T-helper 1 cell treated with Interleukin-12 subunit alpha and Interleukin-12 subunit beta and Interleukin-4 antibody, amounts not matched to agents 30 ng/mL and 1 ng/mL, for 36 hours (primary cell): ENCODE data around the gene RBM48. TPM values are rescaled to one million over a fixed set of nuclear protein-coding genes. Genes with fewer than 3 reads are reported as not detected.
"Not testable (repeated sequence)": the region's sequence is repeated elsewhere in the genome, so short reads cannot be mapped to it uniquely, and the experiment has no call there.

Experiments used
- intact Hi-C: fragments of 100-400 bp; cut with micrococcal nuclease; formaldehyde crosslinking; loops from one replicate; pipeline ENCODE4 v1.15.1; 2024
- total RNA-seq: library from RNA; stranded (reverse); gene quantifications from 2 replicates; pipeline ENCODE4 v1.2.3, GENCODE V29; 2022

The RBM48 gene
- 19.7 and 21.1 TPM in 2 replicates for total RNA-seq

GRCh38 chr7:92528188-92528957, at the start of gene RBM48, which contains the start of gene PEX1:
Gene RBM48, plus strand, starts transcription at chr7:92528795. Its CDS starts 19 bp downstream, at chr7:92528814.
Gene PEX1, minus strand, starts transcription at chr7:92528520. Its CDS starts 85 bp downstream, at chr7:92528435.
- intact Hi-C loops, result loop anchor here (1.0 to 10.0 kb wide), 25 partner anchors 61 to 1982 kb away; partner anchors contain the start of genes AKAP9, ANKIB1, BET1 and COL1A2

GRCh38 chr7:92479146-92479545, 49.4 kb upstream of the RBM48 start:
- intact Hi-C loops, result not testable (repeated sequence)

GRCh38 chr7:92483624-92484023, 45.0 kb upstream of the RBM48 start:
- intact Hi-C loops, result not testable (repeated sequence)

- intact Hi-C loops, result not testable (repeated sequence)
Measured at GRCh38 chr7:92484226-92484625, 44.4 kb upstream of the RBM48 start.

- intact Hi-C loops, result no loop called here
Measured at GRCh38 chr7:92485267-92485892, 43.2 kb upstream of the RBM48 start.

GRCh38 chr7:92485974-92486373, 42.6 kb upstream of the RBM48 start:
- intact Hi-C loops, result no loop called here

- intact Hi-C loops, result no loop called here
Measured at GRCh38 chr7:92487804-92488203, 40.8 kb upstream of the RBM48 start.

- intact Hi-C loops, result no loop called here
Measured at GRCh38 chr7:92489634-92490033, 39.0 kb upstream of the RBM48 start.

GRCh38 chr7:92496876-92497275, 31.7 kb upstream of the RBM48 start:
- intact Hi-C loops, result no loop called here

GRCh38 chr7:92498557-92498956, 30.0 kb upstream of the RBM48 start:
- intact Hi-C loops, result no loop called here

- intact Hi-C loops, result no loop called here
Measured at GRCh38 chr7:92503767-92504166, 24.8 kb upstream of the RBM48 start.

- intact Hi-C loops, result no loop called here
Measured at GRCh38 chr7:92504563-92504962, 24.0 kb upstream of the RBM48 start.

- intact Hi-C loops, result no loop called here
Measured at GRCh38 chr7:92506363-92506762, 22.2 kb upstream of the RBM48 start.

GRCh38 chr7:92508946-92509345, 19.6 kb upstream of the RBM48 start:
- intact Hi-C loops, result no loop called here

GRCh38 chr7:92513167-92513902, 15.3 kb upstream of the RBM48 start:
- intact Hi-C loops, result no loop called here

- intact Hi-C loops, result no loop called here
Measured at GRCh38 chr7:92517631-92518030, 11.0 kb upstream of the RBM48 start.

- intact Hi-C loops, result loop anchor here (10.0 kb wide), 1 partner anchor 1875 kb away; the partner anchor contains the start of gene COL1A2
Measured at GRCh38 chr7:92520024-92520423, 8.6 kb upstream of the RBM48 start.

GRCh38 chr7:92523110-92523509, 5.5 kb upstream of the RBM48 start:
- intact Hi-C loops, result loop anchor here (10.0 kb wide), 1 partner anchor 1872 kb away; the partner anchor contains the start of gene COL1A2

- intact Hi-C loops, result loop anchor here (1.0 to 10.0 kb wide), 25 partner anchors 62 to 1983 kb away; partner anchors contain the start of genes AKAP9, ANKIB1, BET1 and COL1A2
Measured at GRCh38 chr7:92527300-92528187, 1.1 kb upstream of the RBM48 start.

- intact Hi-C loops, result loop anchor here (1.0 to 10.0 kb wide), 25 partner anchors 60 to 1982 kb away; partner anchors contain the start of genes AKAP9, ANKIB1, BET1 and COL1A2
Measured at GRCh38 chr7:92528958-92529264, 316 bp downstream of the RBM48 start.

- intact Hi-C loops, result no loop called here
Measured at GRCh38 chr7:92534572-92534971, 6.0 kb downstream of the RBM48 start.
